ENCODE data around the gene CCR8. TPM values are rescaled to one million over a fixed set of nuclear protein-coding genes. Genes with fewer than 3 reads are reported as not detected.

Gene CCR8
- total and polyA plus RNA-seq, 2 donors (not counting 1 experiment from before 2014, with no cell fraction given) = not detected

DNA sequence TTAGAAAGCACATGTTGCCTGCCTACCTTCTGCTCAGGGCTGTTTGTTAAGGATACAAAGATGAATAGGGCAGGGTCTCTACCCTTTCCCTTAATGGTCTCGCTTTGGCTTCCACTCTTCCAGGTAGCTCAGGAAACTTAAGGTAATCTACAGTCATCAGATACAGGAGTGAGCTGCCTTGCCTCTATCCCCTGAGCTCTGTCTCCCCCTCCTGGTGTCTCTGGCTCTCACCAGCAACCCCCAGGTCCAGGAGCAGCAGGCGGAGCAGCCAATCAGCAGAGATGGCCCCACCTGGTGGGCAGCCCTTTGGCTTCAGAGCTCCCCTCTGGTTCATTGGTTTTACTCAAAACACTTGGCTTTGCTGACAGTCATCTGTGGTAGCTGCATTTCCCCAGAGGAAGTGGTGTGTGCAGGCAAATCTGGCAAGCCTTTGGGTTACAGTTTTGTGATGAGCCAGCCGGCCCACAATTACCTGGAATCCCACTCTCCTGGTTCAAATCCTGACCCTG, 41.2 kb upstream of the CCR8 start:
- peak; percentile 94 for DNase-seq
- Mint-ChIP-seq H3K27me3 (no peaks in the 10 kb centered on the region), H3K9me3 (ENCODE audit: insufficient read depth) (no peaks in the 10 kb centered on the region), H3K27ac (peak overlapping the region; percentile 67), H3K4me1 (peaks cover 39% of the 10 kb centered on the region), H3K4me3 (no peak overlapping the region)
- Histone ChIP-seq H3K9me3 (ENCODE audit: control extremely low read depth in 1 of 3, control insufficient read depth in 2 of 3, insufficient read depth in 1 of 3, low read length in 2 of 3) (no peaks in the 10 kb centered on the region), H3K4me2 (replicated peaks; ENCODE audit: low read depth, low read length, poor library complexity, severe bottlenecking) (peak overlapping the region; percentile 53), H3K9ac (ENCODE audit: low read length) (no peak overlapping the region), H4K20me1 (ENCODE audit: control insufficient read depth, insufficient read depth, low read length, poor library complexity, severe bottlenecking) (no peaks in the 10 kb centered on the region), H3K27me3 (replicated peaks in 1 of 4; ENCODE audit: control extremely low read depth in 1 of 4, control insufficient read depth in 3 of 4, insufficient read depth in 4 of 4, low read length in 3 of 4) (no peaks in the 10 kb centered on the region), H3K4me1 (ENCODE audit: control insufficient read depth in 2 of 2, insufficient read depth in 2 of 2, low read length in 2 of 2) (peaks cover 13 to 27% of the 10 kb centered on the region in 2 donors), H2AFZ (ENCODE audit: insufficient read depth, low read depth, low read length, poor library complexity, severe bottlenecking) (no peak overlapping the region), H3K4me3 (ENCODE audit: control extremely low read depth in 1 of 5, extremely low read depth in 1 of 5, insufficient read depth in 1 of 5, low read depth in 2 of 5, low read length in 4 of 5) (no peak overlapping the region), H3K36me3 (replicated peaks in 1 of 2; ENCODE audit: control extremely low read depth in 1 of 2, control insufficient read depth in 1 of 2, extremely low read depth in 1 of 2, insufficient read depth in 2 of 2, low read length in 1 of 2) (no peaks in the 10 kb centered on the region), H3K27ac (ENCODE audit: low read length in 2 of 2) (no peak overlapping the region), H3K79me2 (ENCODE audit: control insufficient read depth, insufficient read depth, low read length) (no peaks in the 10 kb centered on the region)
- ATAC-seq (ENCODE audit: low read depth) = peak; percentile 99
- ChIA-PET CTCF (interaction anchor here (0.8 to 31.5 kb wide), 62 partner anchors 10 to 792 kb away, joined by 3 to 1573 read pairs (median 6); partner anchors contain the start of genes CX3CR1, EXOG, GORASP1 and RPSA), POLR2A (interaction anchor here (0.7 to 1.7 kb wide), 6 partner anchors 19 to 181 kb away, joined by 3 to 23 read pairs (median 5); partner anchors contain the start of genes GORASP1 and TTC21A)
- 0% methylated on average over 2 of the region's 3 CpGs for WGBS (ENCODE audit: insufficient coverage)
- intact Hi-C loops (cut with micrococcal nuclease) = loop anchor here (1.0 to 2.0 kb wide), 10 partner anchors 33 to 767 kb away; partner anchors contain the start of genes SCN11A and SLC25A38
- no peak for TF ChIP-seq EZH2 (IDR thresholded peaks at IDR 0.05; ENCODE audit: borderline replicate concordance, insufficient read depth, low read depth, low read length, poor library complexity, severe bottlenecking)
- TF ChIP-seq, protein P1, sequence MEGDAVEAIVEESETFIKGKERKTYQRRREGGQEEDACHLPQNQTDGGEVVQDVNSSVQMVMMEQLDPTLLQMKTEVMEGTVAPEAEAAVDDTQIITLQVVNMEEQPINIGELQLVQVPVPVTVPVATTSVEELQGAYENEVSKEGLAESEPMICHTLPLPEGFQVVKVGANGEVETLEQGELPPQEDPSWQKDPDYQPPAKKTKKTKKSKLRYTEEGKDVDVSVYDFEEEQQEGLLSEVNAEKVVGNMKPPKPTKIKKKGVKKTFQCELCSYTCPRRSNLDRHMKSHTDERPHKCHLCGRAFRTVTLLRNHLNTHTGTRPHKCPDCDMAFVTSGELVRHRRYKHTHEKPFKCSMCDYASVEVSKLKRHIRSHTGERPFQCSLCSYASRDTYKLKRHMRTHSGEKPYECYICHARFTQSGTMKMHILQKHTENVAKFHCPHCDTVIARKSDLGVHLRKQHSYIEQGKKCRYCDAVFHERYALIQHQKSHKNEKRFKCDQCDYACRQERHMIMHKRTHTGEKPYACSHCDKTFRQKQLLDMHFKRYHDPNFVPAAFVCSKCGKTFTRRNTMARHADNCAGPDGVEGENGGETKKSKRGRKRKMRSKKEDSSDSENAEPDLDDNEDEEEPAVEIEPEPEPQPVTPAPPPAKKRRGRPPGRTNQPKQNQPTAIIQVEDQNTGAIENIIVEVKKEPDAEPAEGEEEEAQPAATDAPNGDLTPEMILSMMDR (IDR thresholded peaks at IDR 0.05) = peak; percentile 96

DNA sequence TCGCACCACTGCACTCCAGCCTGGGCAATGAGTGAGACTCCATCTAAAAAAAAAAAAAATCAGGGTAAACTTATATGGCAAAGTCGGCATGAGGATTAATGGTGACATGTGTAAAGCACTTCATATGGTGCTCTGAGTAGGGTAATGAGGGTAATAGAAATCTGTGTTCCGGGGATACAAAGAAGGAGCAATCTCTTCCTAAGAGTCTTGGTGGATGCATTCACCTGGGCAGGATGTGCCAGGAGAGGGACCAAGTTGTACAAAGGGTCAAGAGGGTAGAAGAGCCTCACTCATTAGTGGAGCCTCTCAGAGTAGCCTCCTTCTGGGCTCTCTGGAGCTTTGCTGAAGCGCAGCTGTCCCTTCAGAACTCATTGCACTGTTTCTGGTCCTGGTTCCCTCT, 40.4 kb upstream of the CCR8 start:
- TF ChIP-seq, protein P1 (IDR thresholded peaks at IDR 0.05) = no peak
- TF ChIP-seq EZH2 (IDR thresholded peaks at IDR 0.05; ENCODE audit: borderline replicate concordance, insufficient read depth, low read depth, low read length, poor library complexity, severe bottlenecking) = no peak
- CTCF ChIA-PET = interaction anchor here (0.9 to 31.5 kb wide), 58 partner anchors 9 to 771 kb away, joined by 3 to 1573 read pairs (median 7); partner anchors contain the start of genes CX3CR1, GORASP1, RPSA and TTC21A
- no peaks in the 10 kb centered on the region for H3K36me3 ChIP-seq (replicated peaks in 1 of 2; ENCODE audit: control extremely low read depth in 1 of 2, control insufficient read depth in 1 of 2, extremely low read depth in 1 of 2, insufficient read depth in 2 of 2, low read length in 1 of 2)
- no peaks in the 10 kb centered on the region for H3K9me3 ChIP-seq (ENCODE audit: control extremely low read depth in 1 of 3, control insufficient read depth in 2 of 3, insufficient read depth in 1 of 3, low read length in 2 of 3)
- no peak for DNase-seq
- intact Hi-C loops (cut with micrococcal nuclease) = loop anchor here (2.0 kb wide), 4 partner anchors 72 to 180 kb away; partner anchors contain the start of gene SLC25A38
- peak overlapping the region; percentile 53 for H3K4me2 ChIP-seq (replicated peaks; ENCODE audit: low read depth, low read length, poor library complexity, severe bottlenecking)
- no peak overlapping the region for H3K4me3 Mint-ChIP-seq
- no peak overlapping the region for H3K9ac ChIP-seq (ENCODE audit: low read length)
- H3K4me1 ChIP-seq (ENCODE audit: control insufficient read depth in 2 of 2, insufficient read depth in 2 of 2, low read length in 2 of 2) = peaks cover 13 to 27% of the 10 kb centered on the region in 2 donors
- H3K27me3 Mint-ChIP-seq = no peaks in the 10 kb centered on the region
- POLR2A ChIA-PET = interaction anchor here (0.7 to 1.7 kb wide), 4 partner anchors 18 to 182 kb away, joined by 3 to 23 read pairs (median 5); partner anchors contain the start of genes GORASP1 and TTC21A
- H3K4me1 Mint-ChIP-seq = peaks cover 39% of the 10 kb centered on the region
- no peaks in the 10 kb centered on the region for H3K27me3 ChIP-seq (replicated peaks in 1 of 4; ENCODE audit: control extremely low read depth in 1 of 4, control insufficient read depth in 3 of 4, insufficient read depth in 4 of 4, low read length in 3 of 4)
- no peaks in the 10 kb centered on the region for H3K79me2 ChIP-seq (ENCODE audit: control insufficient read depth, insufficient read depth, low read length)
- no peak overlapping the region for H2AFZ ChIP-seq (ENCODE audit: insufficient read depth, low read depth, low read length, poor library complexity, severe bottlenecking)
- H4K20me1 ChIP-seq (ENCODE audit: control insufficient read depth, insufficient read depth, low read length, poor library complexity, severe bottlenecking) = no peaks in the 10 kb centered on the region
- H3K9me3 Mint-ChIP-seq (ENCODE audit: insufficient read depth) = no peaks in the 10 kb centered on the region
- no peak overlapping the region for H3K27ac ChIP-seq (ENCODE audit: low read length in 2 of 2)
- no peak for ATAC-seq (ENCODE audit: low read depth)
- H3K27ac Mint-ChIP-seq = peak overlapping the region; percentile 67
- WGBS (ENCODE audit: insufficient coverage) = 95% methylated on average over 3 of the region's 4 CpGs
- no peak overlapping the region for H3K4me3 ChIP-seq (ENCODE audit: control extremely low read depth in 1 of 5, extremely low read depth in 1 of 5, insufficient read depth in 1 of 5, low read depth in 2 of 5, low read length in 4 of 5)

All from B cell (primary cell).